KMS-11 (cell line): Measurements from ENCODE around the gene TRIP12.
"Not testable (repeated sequence)": the region's sequence is repeated elsewhere in the genome, so short reads cannot be mapped to it uniquely, and the experiment has no call there.

ENCODE experiments used
- H2AFZ ChIP-seq: fragments of 200-600 bp; sonication (generic); 2 replicates; pipeline ENCODE4 v1.6.1; 2016; ENCODE audit warnings: antibody characterized with exemption, mixed run types, low read depth
- H3K27ac ChIP-seq: fragments of 200-600 bp; sonication (generic); 2 replicates; pipeline ENCODE4 v1.6.1; 2016; ENCODE audit warnings: mild to moderate bottlenecking, mixed run types
- H3K27me3 ChIP-seq: fragments of 200-600 bp; sonication (generic); 2 replicates; pipeline ENCODE4 v1.6.1; 2017; ENCODE audit warnings: mild to moderate bottlenecking, low read depth, mixed run types, moderate library complexity; ENCODE audit not compliant: insufficient read depth
- H3K36me3 ChIP-seq: fragments of 200-600 bp; sonication (generic); 2 replicates; pipeline ENCODE4 v1.6.1; 2017; ENCODE audit warnings: mild to moderate bottlenecking, mixed run types; ENCODE audit not compliant: insufficient read depth
- H3K4me1 ChIP-seq: fragments of 200-600 bp; sonication (generic); 2 replicates; pipeline ENCODE4 v1.6.1; 2016; ENCODE audit warnings: mild to moderate bottlenecking, low read depth, mixed run types; ENCODE audit not compliant: poor library complexity, severe bottlenecking
- H3K4me2 ChIP-seq: fragments of 200-600 bp; sonication (generic); 2 replicates; pipeline ENCODE4 v1.7.0; 2016; ENCODE audit warnings: mild to moderate bottlenecking, mixed run types
- H3K4me3 ChIP-seq: fragments of 200-600 bp; sonication (generic); IDR thresholded peaks from 2 replicates; pipeline ENCODE4 v1.6.1; 2017; ENCODE audit warnings: low read depth, low read length, mixed read lengths; ENCODE audit not compliant: insufficient read depth
- H3K79me2 ChIP-seq: fragments of 200-600 bp; sonication (generic); 2 replicates; pipeline ENCODE4 v1.6.1; 2016; ENCODE audit warnings: low read depth, mixed run types; ENCODE audit not compliant: insufficient read depth
- H3K9ac ChIP-seq: fragments of 200-600 bp; sonication (generic); 2 replicates; pipeline ENCODE4 v1.6.1; 2016; ENCODE audit warnings: mild to moderate bottlenecking, mixed run types
- H4K20me1 ChIP-seq: fragments of 200-600 bp; sonication (generic); 2 replicates; pipeline ENCODE4 v1.6.1; 2016; ENCODE audit warnings: mild to moderate bottlenecking, mixed run types; ENCODE audit not compliant: insufficient read depth
- TF ChIP-seq, protein P1 (sequence below): fragments of 200-600 bp; sonication (generic); conservative IDR thresholded peaks from 2 replicates; pipeline ENCODE4 v1.6.1; 2017; ENCODE audit warnings: low read depth, mild to moderate bottlenecking, antibody characterized with exemption, low read length, moderate library complexity, mixed read lengths

TRIP12 gene

DNA sequence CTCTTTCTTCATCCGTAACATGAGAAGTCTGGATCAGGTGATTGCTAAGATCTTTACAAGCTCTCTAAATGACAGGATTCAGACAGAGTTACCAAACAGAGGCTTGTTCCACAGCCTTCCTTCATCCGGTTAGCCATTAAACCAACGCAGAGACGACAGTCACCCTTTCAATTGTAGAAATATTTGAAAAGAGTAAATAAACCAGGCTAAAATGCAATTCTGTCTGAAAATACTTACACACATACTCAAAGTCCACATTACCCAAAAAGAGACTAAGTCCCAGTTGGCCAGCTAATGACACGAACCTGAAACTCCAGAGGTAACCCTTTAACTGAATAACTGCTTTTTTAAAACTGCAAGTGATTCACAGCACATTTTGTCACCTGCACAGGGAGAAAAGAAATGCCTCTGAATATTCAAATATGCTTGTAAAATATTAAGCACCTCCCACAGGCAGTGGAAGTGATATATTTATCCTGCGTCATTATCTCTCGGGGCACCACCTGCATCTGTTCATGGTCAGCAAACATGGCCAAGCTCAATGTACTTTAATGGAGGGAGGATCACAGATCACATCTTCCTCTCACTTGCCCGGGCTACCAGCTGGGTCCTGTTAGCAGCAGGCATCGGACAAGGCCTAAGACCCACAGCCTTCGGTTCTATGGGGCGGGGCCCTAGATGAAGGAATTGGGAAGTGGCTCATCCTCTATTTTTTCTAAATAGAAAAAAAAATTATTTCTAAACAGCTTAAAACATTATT is 168.7 kb downstream of the TRIP12 start:
- H3K36me3 ChIP-seq: no peaks in the 10 kb centered on the region
- TF ChIP-seq, protein P1, sequence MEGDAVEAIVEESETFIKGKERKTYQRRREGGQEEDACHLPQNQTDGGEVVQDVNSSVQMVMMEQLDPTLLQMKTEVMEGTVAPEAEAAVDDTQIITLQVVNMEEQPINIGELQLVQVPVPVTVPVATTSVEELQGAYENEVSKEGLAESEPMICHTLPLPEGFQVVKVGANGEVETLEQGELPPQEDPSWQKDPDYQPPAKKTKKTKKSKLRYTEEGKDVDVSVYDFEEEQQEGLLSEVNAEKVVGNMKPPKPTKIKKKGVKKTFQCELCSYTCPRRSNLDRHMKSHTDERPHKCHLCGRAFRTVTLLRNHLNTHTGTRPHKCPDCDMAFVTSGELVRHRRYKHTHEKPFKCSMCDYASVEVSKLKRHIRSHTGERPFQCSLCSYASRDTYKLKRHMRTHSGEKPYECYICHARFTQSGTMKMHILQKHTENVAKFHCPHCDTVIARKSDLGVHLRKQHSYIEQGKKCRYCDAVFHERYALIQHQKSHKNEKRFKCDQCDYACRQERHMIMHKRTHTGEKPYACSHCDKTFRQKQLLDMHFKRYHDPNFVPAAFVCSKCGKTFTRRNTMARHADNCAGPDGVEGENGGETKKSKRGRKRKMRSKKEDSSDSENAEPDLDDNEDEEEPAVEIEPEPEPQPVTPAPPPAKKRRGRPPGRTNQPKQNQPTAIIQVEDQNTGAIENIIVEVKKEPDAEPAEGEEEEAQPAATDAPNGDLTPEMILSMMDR: no peak

DNA sequence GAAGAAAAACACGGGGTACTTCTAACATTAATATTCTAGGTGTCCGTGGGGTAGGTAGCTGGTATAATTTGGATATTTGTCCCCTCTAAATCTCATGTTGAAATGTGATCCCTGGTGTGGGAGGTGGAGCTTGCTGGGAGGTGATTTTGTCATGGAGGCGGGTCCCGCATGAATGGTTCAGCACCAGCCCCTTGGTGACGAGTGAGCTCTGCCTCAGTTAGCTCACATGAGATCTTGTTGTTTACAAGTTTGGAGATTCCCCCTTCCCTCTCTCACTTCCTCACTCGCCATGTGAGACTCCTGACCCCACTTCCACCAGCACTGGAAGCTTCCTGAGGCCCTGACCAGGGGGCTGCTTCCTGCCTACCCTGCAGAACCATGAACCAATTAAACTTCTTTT is 172.0 kb downstream of the TRIP12 start:
- no peak overlapping the region for H3K9ac ChIP-seq
- no peaks in the 10 kb centered on the region for H3K36me3 ChIP-seq
- H3K4me3 ChIP-seq: no peak overlapping the region
- H3K4me2 ChIP-seq: no peak overlapping the region
- no peak overlapping the region for H2AFZ ChIP-seq
- no peaks in the 10 kb centered on the region for H3K4me1 ChIP-seq
- no peaks in the 10 kb centered on the region for H4K20me1 ChIP-seq
- H3K27me3 ChIP-seq: no peaks in the 10 kb centered on the region
- H3K27ac ChIP-seq: no peak overlapping the region
- TF ChIP-seq, protein P1: no peak
- no peaks in the 10 kb centered on the region for H3K79me2 ChIP-seq

More for the DNA sequence above, 168.7 kb downstream of the TRIP12 start:
- H3K27ac ChIP-seq: no peak overlapping the region
- no peaks in the 10 kb centered on the region for H3K4me1 ChIP-seq
- no peak overlapping the region for H3K4me3 ChIP-seq
- H3K9ac ChIP-seq: no peak overlapping the region
- no peaks in the 10 kb centered on the region for H3K79me2 ChIP-seq
- no peaks in the 10 kb centered on the region for H4K20me1 ChIP-seq
- no peak overlapping the region for H3K4me2 ChIP-seq
- no peaks in the 10 kb centered on the region for H3K27me3 ChIP-seq
- H2AFZ ChIP-seq: no peak overlapping the region

DNA sequence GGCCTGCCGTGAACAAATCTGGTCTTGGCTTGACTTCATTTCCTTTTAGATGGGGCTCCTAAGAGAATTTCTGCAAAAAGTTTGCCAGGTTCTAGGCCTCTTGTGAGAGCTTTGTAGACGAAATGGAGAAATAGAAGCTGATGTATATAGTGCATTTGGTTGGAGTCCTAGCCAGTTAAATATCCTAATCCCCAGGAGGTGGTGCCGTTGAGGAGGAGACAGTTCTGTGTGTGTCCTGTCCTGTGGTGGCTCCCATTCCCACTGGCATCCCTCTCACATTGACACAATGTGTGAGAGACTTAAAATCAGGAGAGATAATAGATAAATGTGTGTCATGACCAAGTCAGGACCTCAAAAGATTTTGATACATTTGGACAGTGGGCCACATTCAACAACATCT is 172.9 kb downstream of the TRIP12 start:
- H3K4me3 ChIP-seq: no peak overlapping the region
- no peaks in the 10 kb centered on the region for H3K4me1 ChIP-seq
- H3K27ac ChIP-seq: no peak overlapping the region
- H4K20me1 ChIP-seq: no peaks in the 10 kb centered on the region
- H3K79me2 ChIP-seq: no peaks in the 10 kb centered on the region
- no peak overlapping the region for H2AFZ ChIP-seq
- TF ChIP-seq, protein P1: no peak
- H3K9ac ChIP-seq: no peak overlapping the region
- no peak overlapping the region for H3K4me2 ChIP-seq
- H3K27me3 ChIP-seq: no peaks in the 10 kb centered on the region
- H3K36me3 ChIP-seq: no peaks in the 10 kb centered on the region

DNA sequence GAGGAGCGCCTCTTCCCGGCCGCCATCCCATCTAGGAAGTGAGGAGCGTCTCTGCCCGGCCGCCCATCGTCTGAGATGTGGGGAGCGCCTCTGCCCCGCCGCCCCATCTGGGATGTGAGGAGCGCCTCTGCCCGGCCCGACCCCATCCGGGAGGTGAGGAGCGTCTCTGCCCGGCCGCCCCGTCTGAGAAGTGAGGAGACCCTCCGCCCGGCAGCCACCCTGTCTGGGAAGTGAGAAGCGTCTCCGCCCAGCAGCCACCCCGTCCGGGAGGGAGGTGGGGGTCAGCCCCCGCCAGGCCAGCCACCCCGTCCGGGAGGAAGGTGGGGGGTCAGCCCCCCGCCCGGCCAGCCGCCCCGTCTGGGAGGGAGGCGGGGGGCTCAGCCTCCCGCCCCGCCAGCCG is 179.1 kb downstream of the TRIP12 start:
- H3K4me1 ChIP-seq, H3K4me2 ChIP-seq, H3K9ac ChIP-seq, H4K20me1 ChIP-seq, H3K4me3 ChIP-seq, H3K79me2 ChIP-seq, H3K36me3 ChIP-seq, H3K27ac ChIP-seq, H3K27me3 ChIP-seq, H2AFZ ChIP-seq: not testable (repeated sequence)

DNA sequence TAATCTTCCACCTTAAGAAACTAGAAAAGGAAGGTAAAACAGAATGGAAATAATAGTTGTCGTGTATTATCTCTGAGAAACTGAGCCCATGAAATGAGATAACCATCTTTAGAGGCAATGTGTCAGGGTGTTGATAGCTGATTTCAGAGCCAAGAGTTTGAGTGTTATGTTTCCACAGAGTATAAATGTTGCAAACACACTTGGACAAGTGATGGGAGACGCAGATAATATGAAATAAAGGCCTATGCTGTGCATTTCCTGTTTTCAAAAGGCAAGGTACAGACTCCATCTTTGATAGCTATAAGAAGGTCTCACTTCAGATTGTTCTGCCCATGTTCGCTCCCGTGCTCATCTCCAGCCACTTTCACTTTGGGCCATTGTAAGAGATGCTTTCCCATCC is 181.5 kb downstream of the TRIP12 start:
- H3K36me3 ChIP-seq: no peaks in the 10 kb centered on the region
- no peaks in the 10 kb centered on the region for H3K79me2 ChIP-seq
- H3K9ac ChIP-seq: no peak overlapping the region
- no peaks in the 10 kb centered on the region for H3K27me3 ChIP-seq
- no peak overlapping the region for H3K4me3 ChIP-seq
- H3K27ac ChIP-seq: no peak overlapping the region
- H3K4me1 ChIP-seq: no peaks in the 10 kb centered on the region
- H4K20me1 ChIP-seq: no peaks in the 10 kb centered on the region
- no peak overlapping the region for H3K4me2 ChIP-seq
- TF ChIP-seq, protein P1: no peak
- no peak overlapping the region for H2AFZ ChIP-seq
